ENCODE measurements around the gene OTOP2. TPM values are rescaled to one million over a fixed set of nuclear protein-coding genes. Genes with fewer than 3 reads are reported as not detected.

The OTOP2 gene
- polyA plus RNA-seq, 10 donors: not detected

GRCh38 chr17:74971069-74971841 is 47.2 kb downstream of the OTOP2 start:
- no peak for DNase-seq

GRCh38 chr17:74971842-74972106 is 47.7 kb downstream of the OTOP2 start:
- peak in 1 of 3 donors; percentile 26 for DNase-seq

- DNase-seq: peak in 1 of 3 donors; percentile 42
These were observed 48.3 kb downstream of the OTOP2 start, which contains the start of gene HID1 for GRCh38 chr17:74972107-74972972. Gene HID1, minus strand, starts transcription at chr17:74972759. Its CDS starts 103 bp downstream, at chr17:74972656.

GRCh38 chr17:74972973-74973328 is 48.9 kb downstream of the OTOP2 start:
- no peak for DNase-seq

GRCh38 chr17:74975943-74976342 is 51.9 kb downstream of the OTOP2 start:
- no peak for DNase-seq

GRCh38 chr17:74977802-74978201 is 53.7 kb downstream of the OTOP2 start:
- no peak for DNase-seq

GRCh38 chr17:74978240-74978639 is 54.2 kb downstream of the OTOP2 start:
- no peak for DNase-seq

GRCh38 chr17:74979408-74980146 is 55.5 kb downstream of the OTOP2 start:
- DNase-seq: no peak

- DNase-seq: no peak
These were observed 57.4 kb downstream of the OTOP2 start for GRCh38 chr17:74981318-74981978.

GRCh38 chr17:74981979-74982662 is 58.0 kb downstream of the OTOP2 start:
- peak; percentile 50 to 90 (median 76) for DNase-seq

GRCh38 chr17:74982663-74983313 is 58.7 kb downstream of the OTOP2 start:
- DNase-seq: peak in 1 of 3 donors; percentile 47

Other genes with a start within 250 kb of the OTOP2 start
- gene CD300LF, start 211.3 kb upstream of the OTOP2 start, polyA plus RNA-seq (ENCODE audit: insufficient read length in 10 of 10): under 1 TPM; 0.16 to 0.65 (median 0.35) TPM
- gene RAB37, start 187.0 kb upstream of the OTOP2 start, polyA plus RNA-seq (ENCODE audit: insufficient read length in 10 of 10): 1 to 10 TPM in 8 of 10 donors, under 1 TPM in 2; 0.38 to 2.6 (median 1.5) TPM
- gene NHERF1, start 175.6 kb upstream of the OTOP2 start, polyA plus RNA-seq (ENCODE audit: insufficient read length in 10 of 10): 10 to 100 TPM in 1 of 10 donors, 1 to 10 TPM in 9; 4.9 to 13.4 (median 8.9) TPM
- 10 to 100 TPM; 28.4 to 40.0 (median 33.4) TPM for gene NAT9, start 147.9 kb upstream of the OTOP2 start, polyA plus RNA-seq (ENCODE audit: insufficient read length in 10 of 10)
- 1 to 10 TPM in 5 of 10 donors, under 1 TPM in 5; 0.60 to 1.8 (median 0.99) TPM for gene GRIN2C, start 64.4 kb upstream of the OTOP2 start, polyA plus RNA-seq (ENCODE audit: insufficient read length in 10 of 10)
- gene FDXR, start 51.3 kb upstream of the OTOP2 start, polyA plus RNA-seq (ENCODE audit: insufficient read length in 10 of 10): 1 to 10 TPM; 1.3 to 5.7 (median 2.5) TPM
- under 1 TPM in 2 of 10 donors, not detected in 8; 0.24 to 0.84 TPM for gene FADS6, start 30.6 kb upstream of the OTOP2 start, polyA plus RNA-seq (ENCODE audit: insufficient read length in 10 of 10)
- gene USH1G, start 1.0 kb upstream of the OTOP2 start, polyA plus RNA-seq (ENCODE audit: insufficient read length in 10 of 10): under 1 TPM in 3 of 10 donors, not detected in 7; 0.04 to 0.69 (median 0.30) TPM
- not detected for gene OTOP3, start 11.6 kb downstream of the OTOP2 start, polyA plus RNA-seq (ENCODE audit: insufficient read length in 10 of 10)
- gene HID1, start 48.5 kb downstream of the OTOP2 start, polyA plus RNA-seq (ENCODE audit: insufficient read length in 10 of 10): 1 to 10 TPM; 4.6 to 7.6 (median 5.9) TPM
- 10 to 100 TPM in 2 of 10 donors, 1 to 10 TPM in 8; 5.7 to 10.8 (median 8.0) TPM for gene CDR2L, start 63.4 kb downstream of the OTOP2 start, polyA plus RNA-seq (ENCODE audit: insufficient read length in 10 of 10)
- gene MRPL58, start 88.4 kb downstream of the OTOP2 start, polyA plus RNA-seq (ENCODE audit: insufficient read length in 10 of 10): 10 to 100 TPM; 18.8 to 24.7 (median 21.6) TPM
- gene ATP5PD, start 122.7 kb downstream of the OTOP2 start, polyA plus RNA-seq (ENCODE audit: insufficient read length in 10 of 10): 100 to 1,000 TPM; 236 to 279 (median 251) TPM
- 10 to 100 TPM; 20.1 to 24.2 (median 21.4) TPM for gene KCTD2, start 123.0 kb downstream of the OTOP2 start, polyA plus RNA-seq (ENCODE audit: insufficient read length in 10 of 10)
- 10 to 100 TPM in 1 of 10 donors, 1 to 10 TPM in 9; 5.3 to 12.2 (median 7.6) TPM for gene SLC16A5, start 163.7 kb downstream of the OTOP2 start, polyA plus RNA-seq (ENCODE audit: insufficient read length in 10 of 10)
- 1 to 10 TPM; 4.6 to 7.8 (median 6.6) TPM for gene ARMC7, start 185.7 kb downstream of the OTOP2 start, polyA plus RNA-seq (ENCODE audit: insufficient read length in 10 of 10)
- gene NT5C, start 207.5 kb downstream of the OTOP2 start, polyA plus RNA-seq (ENCODE audit: insufficient read length in 10 of 10): 10 to 100 TPM; 30.3 to 42.9 (median 38.6) TPM
- gene JPT1, start 230.2 kb downstream of the OTOP2 start, polyA plus RNA-seq (ENCODE audit: insufficient read length in 10 of 10): 100 to 1,000 TPM; 146 to 366 (median 269) TPM